Spleen (tissue), 7 donors: ENCODE results near the gene AP5M1.

Experiments used
- POLR2A ChIP-seq, 3 donors: fragments of 450-650 bp; IDR thresholded peaks; one replicate each; pipeline ENCODE4 v1.5.1; 2017; ENCODE audit warnings: antibody characterized with exemption in 3 of 3, mild to moderate bottlenecking in 1 of 3
- TF ChIP-seq, protein P1 (sequence below), 11 experiments: fragments of 200-600 bp in 7 of 11; fragments of 450-650 bp in 4 of 11; sonication (generic) in 4 of 11; IDR thresholded peaks in 8 of 11; conservative IDR thresholded peaks in 3 of 11; 1 replicate in 7 of 11; 2 replicates in 4 of 11; pipeline versions ENCODE4 v1.4.0 to v1.8.0; 2016 to 2021; ENCODE audit warnings: antibody characterized with exemption in 11 of 11, inconsistent platforms in 4 of 11, mild to moderate bottlenecking in 1 of 11
- donor health status: DM: no; HTN: no; CAD: no; lungs with moderate emphysema.
- donor health status: DM: no; HTN: no; CAD: no.
- donor health status: DM: no; HTN: no; CAD: no.

DNA sequence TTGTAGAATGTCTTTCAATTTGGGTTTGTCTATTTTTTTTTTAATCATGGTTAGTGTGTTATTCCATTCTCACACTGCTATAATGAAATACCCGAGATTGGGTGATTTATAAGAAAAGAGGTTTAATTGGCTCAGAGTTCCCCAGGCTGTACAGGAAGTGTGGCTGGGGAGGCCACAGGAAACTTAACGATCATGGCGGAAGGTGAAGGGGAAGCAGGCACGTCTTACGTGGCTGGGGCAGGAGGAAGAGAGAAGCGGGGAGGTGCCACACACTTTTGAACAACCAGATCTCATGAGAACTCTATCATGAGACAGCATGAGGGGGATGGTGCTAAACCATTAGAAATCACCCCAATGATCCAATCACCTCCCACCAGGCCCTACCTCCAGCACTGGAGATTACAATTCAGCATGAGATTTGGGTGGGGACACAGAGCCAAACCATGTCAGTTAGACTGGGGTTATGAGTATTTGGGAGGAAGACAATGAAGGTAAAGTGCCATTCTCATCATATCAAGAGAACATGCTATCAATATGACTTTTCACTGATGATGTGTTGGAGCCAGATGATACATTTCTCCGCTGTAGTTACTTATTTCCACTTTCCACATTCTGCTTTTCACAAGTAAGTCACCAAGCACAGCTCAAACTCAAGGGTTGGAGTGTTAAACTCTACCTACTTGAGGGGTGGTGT, 45.8 kb downstream of the AP5M1 start:
- TF ChIP-seq, protein P1, sequence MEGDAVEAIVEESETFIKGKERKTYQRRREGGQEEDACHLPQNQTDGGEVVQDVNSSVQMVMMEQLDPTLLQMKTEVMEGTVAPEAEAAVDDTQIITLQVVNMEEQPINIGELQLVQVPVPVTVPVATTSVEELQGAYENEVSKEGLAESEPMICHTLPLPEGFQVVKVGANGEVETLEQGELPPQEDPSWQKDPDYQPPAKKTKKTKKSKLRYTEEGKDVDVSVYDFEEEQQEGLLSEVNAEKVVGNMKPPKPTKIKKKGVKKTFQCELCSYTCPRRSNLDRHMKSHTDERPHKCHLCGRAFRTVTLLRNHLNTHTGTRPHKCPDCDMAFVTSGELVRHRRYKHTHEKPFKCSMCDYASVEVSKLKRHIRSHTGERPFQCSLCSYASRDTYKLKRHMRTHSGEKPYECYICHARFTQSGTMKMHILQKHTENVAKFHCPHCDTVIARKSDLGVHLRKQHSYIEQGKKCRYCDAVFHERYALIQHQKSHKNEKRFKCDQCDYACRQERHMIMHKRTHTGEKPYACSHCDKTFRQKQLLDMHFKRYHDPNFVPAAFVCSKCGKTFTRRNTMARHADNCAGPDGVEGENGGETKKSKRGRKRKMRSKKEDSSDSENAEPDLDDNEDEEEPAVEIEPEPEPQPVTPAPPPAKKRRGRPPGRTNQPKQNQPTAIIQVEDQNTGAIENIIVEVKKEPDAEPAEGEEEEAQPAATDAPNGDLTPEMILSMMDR (IDR thresholded peaks at IDR 0.05 in 8 of 11, conservative IDR thresholded peaks at IDR 0.05 in 3 of 11), result no peak
- no peak for TF ChIP-seq POLR2A (IDR thresholded peaks at IDR 0.05)
